T-helper 17 cell (primary cell): ENCODE results near the gene LGR5. TPM values are rescaled to one million over a fixed set of nuclear protein-coding genes. Genes with fewer than 3 reads are reported as not detected.

Source experiments
- ATAC-seq: fragments of 150-1000 bp; cut with Tn5 transposase; 2 replicates; pipeline ENCODE4 v1.10.0; 2021; ENCODE audit warnings: mild to moderate bottlenecking, moderate library complexity
- DNase-seq, 3 donors: peaks; one replicate each; pipeline versions ENCODE4 v3.0.0 to v3.0.0-alpha.2; 2020 to 2021
- H3K9me3 ChIP-seq: one replicate; pipeline ENCODE4 v1.7.0; 2013; ENCODE audit warnings: low read length, mild to moderate bottlenecking; ENCODE audit not compliant: control insufficient read depth, poor library complexity, severe bottlenecking
- H3K27ac Mint-ChIP-seq: one replicate; pipeline ENCODE4 v1.8.0; 2022; ENCODE audit warnings: mild to moderate bottlenecking, moderate library complexity, mixed read lengths
- H3K27me3 Mint-ChIP-seq: one replicate; pipeline ENCODE4 v1.8.0; 2022; ENCODE audit warnings: mixed read lengths
- H3K36me3 Mint-ChIP-seq: one replicate; pipeline ENCODE4 v1.8.0; 2022; ENCODE audit warnings: low read depth, mixed read lengths
- H3K4me1 Mint-ChIP-seq: one replicate; pipeline ENCODE4 v1.8.0; 2022; ENCODE audit warnings: mild to moderate bottlenecking, mixed read lengths
- H3K4me3 Mint-ChIP-seq: one replicate; pipeline ENCODE4 v1.8.0; 2022; ENCODE audit warnings: mild to moderate bottlenecking, moderate library complexity, mixed read lengths
- total RNA-seq, 4 donors: library from RNA in 2 of 4; stranded (reverse) in 2 of 4; gene quantifications; one replicate each; pipeline ENCODE4 v1.2.3 and lab custom pipeline; 2022 to 2026

The LGR5 gene
- total RNA-seq, 2 donors from 2014 or later = not detected

DNA sequence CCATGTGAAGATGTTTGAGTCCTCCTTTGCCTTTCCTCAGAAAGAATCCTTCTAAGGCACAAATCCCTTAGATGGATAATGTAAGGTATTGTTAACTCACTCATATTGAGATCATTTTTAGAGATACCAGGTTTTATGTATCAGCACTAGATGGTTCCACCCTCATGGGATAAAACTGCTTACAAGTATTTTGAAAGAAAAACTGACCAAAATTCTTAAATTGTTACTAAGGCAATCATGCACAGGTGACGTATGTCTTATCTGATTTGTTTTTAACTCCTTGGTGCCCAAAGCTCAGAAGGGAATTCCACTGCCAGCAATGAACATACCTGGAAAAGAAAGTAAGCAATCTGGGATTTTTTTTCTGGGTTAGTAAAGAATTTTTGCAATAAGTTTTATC, 145.6 kb downstream of the LGR5 start:
- no peak overlapping the region for H3K4me3 Mint-ChIP-seq
- no peaks in the 10 kb centered on the region for H3K9me3 ChIP-seq
- peaks cover 2% of the 10 kb centered on the region for H3K36me3 Mint-ChIP-seq
- ATAC-seq = no peak
- H3K27ac Mint-ChIP-seq = no peak overlapping the region
- DNase-seq = no peak
- H3K27me3 Mint-ChIP-seq = peaks cover 32% of the 10 kb centered on the region
- no peaks in the 10 kb centered on the region for H3K4me1 Mint-ChIP-seq

DNA sequence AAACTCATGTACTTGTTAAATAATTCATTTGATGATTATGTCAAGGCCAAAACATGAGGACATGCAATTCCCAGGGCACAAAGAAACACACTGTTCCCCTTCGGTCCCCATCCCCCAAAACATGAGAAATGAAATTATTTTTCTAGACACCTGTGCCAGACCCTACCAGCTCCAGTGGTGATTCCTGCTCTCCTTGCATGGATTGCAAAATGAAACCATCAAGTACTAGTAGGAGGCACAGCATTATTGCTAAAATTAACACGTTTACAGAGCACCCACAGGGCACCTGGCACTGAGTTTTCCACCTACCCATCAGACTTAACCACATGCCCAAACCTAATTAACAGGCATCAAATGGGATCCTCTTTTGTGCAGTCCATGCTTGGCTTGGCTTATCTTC, 147.4 kb downstream of the LGR5 start:
- H3K27me3 Mint-ChIP-seq = peaks cover 42% of the 10 kb centered on the region
- H3K9me3 ChIP-seq = no peaks in the 10 kb centered on the region
- no peak for ATAC-seq
- DNase-seq = no peak
- no peaks in the 10 kb centered on the region for H3K36me3 Mint-ChIP-seq
- H3K27ac Mint-ChIP-seq = no peak overlapping the region
- H3K4me3 Mint-ChIP-seq = no peak overlapping the region
- H3K4me1 Mint-ChIP-seq = no peaks in the 10 kb centered on the region

DNA sequence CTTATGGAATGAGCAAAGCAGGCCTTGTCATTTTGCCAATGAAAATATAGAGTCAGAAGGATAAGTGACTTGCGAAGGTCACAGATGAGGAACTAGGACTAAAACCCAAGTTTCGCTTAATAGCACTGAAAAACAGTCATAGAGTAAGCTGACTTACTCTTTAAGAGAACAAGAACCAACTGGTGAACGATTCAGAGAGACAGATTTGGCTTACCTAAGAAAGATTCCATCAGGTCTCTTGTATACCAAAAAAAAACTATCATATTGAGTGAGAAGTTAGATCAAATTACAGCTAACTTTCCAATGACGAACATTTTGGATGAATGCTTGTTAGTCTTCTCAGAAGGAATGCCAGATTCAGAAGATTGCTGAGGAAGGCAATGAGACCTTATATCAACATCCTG, 149.9 kb downstream of the LGR5 start:
- Mint-ChIP-seq H3K27me3 (peaks cover 67% of the 10 kb centered on the region), H3K36me3 (no peaks in the 10 kb centered on the region), H3K27ac (no peak overlapping the region), H3K4me3 (no peak overlapping the region), H3K4me1 (no peaks in the 10 kb centered on the region)
- ATAC-seq (no peak), DNase-seq (no peak)
- H3K9me3 ChIP-seq = no peaks in the 10 kb centered on the region

DNA sequence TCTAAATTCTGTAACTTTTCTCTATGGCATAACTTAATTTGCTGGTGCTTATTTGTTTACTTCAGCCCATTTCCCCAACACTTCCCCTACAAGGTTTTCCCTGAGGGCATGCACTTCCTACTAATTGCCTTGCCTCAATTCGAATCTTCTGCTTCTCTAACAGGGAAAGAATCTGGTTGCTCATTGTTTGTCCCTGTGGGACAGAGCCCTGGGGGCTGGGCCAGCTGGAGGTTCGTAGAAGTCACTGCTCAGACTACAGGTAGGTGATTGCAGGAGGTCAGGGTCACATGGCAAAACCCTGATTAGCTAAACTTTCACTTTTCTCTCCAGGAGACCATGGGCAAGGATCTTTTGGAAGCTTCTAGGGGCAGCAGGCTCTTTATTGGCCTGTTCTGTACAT, 152.0 kb downstream of the LGR5 start:
- Mint-ChIP-seq H3K36me3 (no peaks in the 10 kb centered on the region), H3K4me1 (no peaks in the 10 kb centered on the region), H3K4me3 (no peak overlapping the region), H3K27me3 (peaks cover 76% of the 10 kb centered on the region), H3K27ac (no peak overlapping the region)
- DNase-seq (no peak), ATAC-seq (no peak)
- no peaks in the 10 kb centered on the region for H3K9me3 ChIP-seq

DNA sequence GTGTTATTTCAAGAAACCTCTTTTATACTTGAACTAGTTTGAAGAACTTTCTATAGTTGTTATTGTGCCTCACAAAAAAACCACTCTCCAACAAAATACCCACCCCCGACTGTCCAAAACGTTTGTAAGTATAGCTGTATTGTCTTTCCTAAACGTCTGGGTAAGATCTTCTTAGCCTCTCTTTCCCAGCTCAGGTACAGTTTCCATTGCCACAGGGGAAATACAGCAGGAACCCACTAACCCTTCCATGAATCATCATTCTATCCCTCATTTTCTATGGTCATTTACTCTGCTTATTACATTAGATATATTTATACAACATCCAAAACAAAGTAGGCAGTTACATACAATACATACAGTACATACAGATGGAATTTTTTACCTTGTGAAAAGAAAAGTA, 153.2 kb downstream of the LGR5 start:
- DNase-seq (no peak), ATAC-seq (no peak)
- H3K27ac Mint-ChIP-seq = no peak overlapping the region
- H3K4me1 Mint-ChIP-seq = no peaks in the 10 kb centered on the region
- no peaks in the 10 kb centered on the region for H3K9me3 ChIP-seq
- peaks cover 73% of the 10 kb centered on the region for H3K27me3 Mint-ChIP-seq
- no peaks in the 10 kb centered on the region for H3K36me3 Mint-ChIP-seq
- no peak overlapping the region for H3K4me3 Mint-ChIP-seq

DNA sequence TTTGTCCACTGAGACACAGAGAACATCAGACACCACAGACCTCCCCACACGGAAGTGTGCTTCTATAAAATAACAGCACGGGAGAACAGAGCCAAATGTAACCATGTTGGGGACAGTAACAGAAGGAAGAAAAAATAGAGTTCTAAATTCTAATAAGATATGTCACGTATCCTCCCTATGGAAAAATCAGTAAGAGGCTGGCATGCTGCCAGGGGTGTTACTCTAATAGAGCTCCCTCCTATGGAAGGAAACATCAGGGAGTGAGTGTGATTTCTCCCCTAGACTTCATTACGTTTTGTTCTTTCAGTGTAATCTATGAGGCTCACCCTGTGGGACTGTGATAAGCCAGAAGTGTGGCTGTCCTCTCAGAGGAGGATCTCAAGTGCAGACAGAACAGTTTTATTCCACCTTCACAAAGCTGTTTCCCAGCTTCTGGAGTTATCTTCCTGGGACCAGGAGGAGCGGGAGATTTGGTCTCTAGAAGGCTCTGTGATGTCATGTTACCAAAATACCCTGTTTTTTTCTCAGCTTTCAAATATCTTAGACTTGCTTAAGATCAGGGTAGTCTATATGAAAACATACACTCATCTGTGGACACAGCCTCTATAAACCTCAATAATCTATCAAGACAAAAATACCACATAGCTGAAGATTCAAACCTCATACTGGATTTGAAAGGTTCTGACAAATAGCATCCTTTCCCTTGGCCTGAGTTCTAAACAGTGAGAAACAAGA, 154.8 kb downstream of the LGR5 start:
- Mint-ChIP-seq H3K27ac (no peak overlapping the region), H3K4me3 (no peak overlapping the region), H3K36me3 (no peaks in the 10 kb centered on the region), H3K4me1 (no peaks in the 10 kb centered on the region), H3K27me3 (peaks cover 65% of the 10 kb centered on the region)
- no peaks in the 10 kb centered on the region for H3K9me3 ChIP-seq
- ATAC-seq = no peak
- DNase-seq = no peak

DNA sequence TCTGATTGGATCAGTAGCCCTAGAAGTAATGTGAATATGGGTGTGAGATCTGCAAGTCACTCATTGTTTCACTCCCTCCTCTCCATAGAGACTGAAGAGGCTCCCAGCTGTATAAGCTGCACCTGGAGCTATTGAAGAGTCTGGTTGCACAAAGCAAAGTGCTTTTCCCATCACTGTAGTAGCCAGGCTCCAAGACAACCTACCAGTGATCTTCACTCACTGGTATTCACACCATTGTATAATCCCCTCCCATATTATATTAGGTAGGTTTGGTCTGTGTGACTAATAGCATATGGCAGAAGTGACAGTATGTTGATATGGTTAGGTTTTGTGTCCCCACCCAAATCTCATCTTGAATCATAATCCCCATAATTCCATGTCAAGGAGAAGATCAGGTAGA, 159.6 kb downstream of the LGR5 start:
- H3K9me3 ChIP-seq = no peaks in the 10 kb centered on the region
- H3K36me3 Mint-ChIP-seq = no peaks in the 10 kb centered on the region
- DNase-seq (no peak), ATAC-seq (no peak)
- no peak overlapping the region for H3K4me3 Mint-ChIP-seq
- no peak overlapping the region for H3K27ac Mint-ChIP-seq
- H3K27me3 Mint-ChIP-seq = peaks cover 26% of the 10 kb centered on the region
- H3K4me1 Mint-ChIP-seq = no peaks in the 10 kb centered on the region

DNA sequence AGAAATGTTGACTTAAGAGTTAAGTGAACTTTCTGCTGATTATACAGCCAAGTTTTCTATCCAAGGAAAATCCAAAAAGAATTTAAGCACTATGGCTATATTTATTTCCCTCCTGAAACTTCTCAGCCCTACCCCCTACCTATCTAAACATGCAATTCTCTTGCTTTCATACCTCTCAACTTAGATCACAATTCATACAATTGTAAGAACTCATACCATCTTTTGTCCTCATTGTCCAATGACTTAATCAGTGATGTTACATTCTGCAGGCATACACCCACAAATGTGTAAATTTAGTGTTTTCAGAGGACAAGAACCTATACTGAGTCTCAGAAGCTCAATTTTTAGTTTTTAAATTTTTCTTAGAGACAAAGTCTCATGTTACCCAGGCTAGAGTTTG, 161.9 kb downstream of the LGR5 start:
- H3K9me3 ChIP-seq = no peaks in the 10 kb centered on the region
- DNase-seq = no peak
- Mint-ChIP-seq H3K27ac (no peak overlapping the region), H3K36me3 (no peaks in the 10 kb centered on the region), H3K4me3 (no peak overlapping the region), H3K27me3 (peaks cover 13% of the 10 kb centered on the region), H3K4me1 (peaks cover 4% of the 10 kb centered on the region)
- no peak for ATAC-seq

DNA sequence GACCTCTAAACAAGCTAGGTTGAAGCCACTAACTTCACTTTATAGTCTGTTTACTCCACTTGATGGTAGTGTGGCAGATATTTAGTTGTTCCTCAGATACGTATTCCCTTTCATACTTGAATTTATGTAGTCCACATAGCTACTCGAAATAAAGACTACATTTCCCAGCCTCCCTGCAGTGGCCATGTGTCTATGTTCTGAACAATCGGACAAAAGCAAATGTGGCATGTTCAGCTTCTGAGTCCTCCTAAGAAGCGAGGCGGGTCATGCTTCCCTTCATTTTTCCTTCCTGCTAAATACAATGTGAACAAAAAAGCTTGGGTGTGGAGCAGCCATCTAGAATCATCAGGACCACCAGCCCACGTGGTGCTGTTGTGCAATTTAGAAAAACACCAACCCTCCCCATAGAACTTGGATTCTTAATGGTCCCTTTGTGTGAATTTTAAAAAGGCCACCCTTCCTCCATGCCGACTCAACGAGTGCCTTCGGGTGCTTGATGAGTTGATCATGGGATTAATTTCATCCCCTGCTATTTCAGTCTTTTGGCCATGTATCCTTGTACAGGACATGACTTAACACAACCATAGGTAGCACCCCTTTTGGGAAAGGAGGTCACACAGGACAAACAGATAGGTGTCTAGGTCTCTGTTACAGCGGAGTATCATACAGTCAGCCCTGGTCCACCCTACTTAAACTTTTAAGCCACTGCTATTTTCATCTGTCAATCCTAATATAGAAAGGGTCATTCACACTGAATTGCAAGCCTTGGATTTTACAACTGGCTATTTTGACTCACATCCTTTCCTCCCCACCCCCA, 163.4 kb downstream of the LGR5 start:
- peaks cover 7% of the 10 kb centered on the region for H3K27me3 Mint-ChIP-seq
- no peaks in the 10 kb centered on the region for H3K9me3 ChIP-seq
- peaks cover 3% of the 10 kb centered on the region for H3K36me3 Mint-ChIP-seq
- ATAC-seq (no peak), DNase-seq (no peak)
- no peak overlapping the region for H3K27ac Mint-ChIP-seq
- no peak overlapping the region for H3K4me3 Mint-ChIP-seq
- peaks cover 4% of the 10 kb centered on the region for H3K4me1 Mint-ChIP-seq

DNA sequence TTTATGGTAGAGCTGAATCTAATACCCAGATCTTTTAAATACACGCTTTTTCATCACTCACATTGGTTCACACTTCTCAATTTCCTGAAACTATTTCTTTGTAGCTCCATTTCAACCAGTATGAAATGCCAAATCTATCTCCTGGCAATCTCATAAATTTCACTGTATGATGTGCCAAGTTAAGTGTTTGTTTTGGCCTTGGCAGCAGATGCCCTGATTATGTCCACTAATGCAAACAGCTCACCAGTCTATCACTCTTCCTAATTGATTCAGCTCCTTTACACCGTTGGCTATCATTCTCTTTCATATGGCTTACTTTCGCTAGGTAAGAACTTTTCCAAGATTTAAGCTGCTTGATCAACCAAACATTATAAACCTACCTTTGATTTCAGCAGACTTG, 165.4 kb downstream of the LGR5 start:
- Mint-ChIP-seq H3K4me1 (peaks cover 4% of the 10 kb centered on the region), H3K27me3 (peaks cover 7% of the 10 kb centered on the region), H3K4me3 (peak overlapping the region; percentile 19), H3K36me3 (peaks cover 7% of the 10 kb centered on the region), H3K27ac (peak overlapping the region; percentile 29)
- H3K9me3 ChIP-seq = no peaks in the 10 kb centered on the region
- DNase-seq (no peak), ATAC-seq (no peak)

DNA sequence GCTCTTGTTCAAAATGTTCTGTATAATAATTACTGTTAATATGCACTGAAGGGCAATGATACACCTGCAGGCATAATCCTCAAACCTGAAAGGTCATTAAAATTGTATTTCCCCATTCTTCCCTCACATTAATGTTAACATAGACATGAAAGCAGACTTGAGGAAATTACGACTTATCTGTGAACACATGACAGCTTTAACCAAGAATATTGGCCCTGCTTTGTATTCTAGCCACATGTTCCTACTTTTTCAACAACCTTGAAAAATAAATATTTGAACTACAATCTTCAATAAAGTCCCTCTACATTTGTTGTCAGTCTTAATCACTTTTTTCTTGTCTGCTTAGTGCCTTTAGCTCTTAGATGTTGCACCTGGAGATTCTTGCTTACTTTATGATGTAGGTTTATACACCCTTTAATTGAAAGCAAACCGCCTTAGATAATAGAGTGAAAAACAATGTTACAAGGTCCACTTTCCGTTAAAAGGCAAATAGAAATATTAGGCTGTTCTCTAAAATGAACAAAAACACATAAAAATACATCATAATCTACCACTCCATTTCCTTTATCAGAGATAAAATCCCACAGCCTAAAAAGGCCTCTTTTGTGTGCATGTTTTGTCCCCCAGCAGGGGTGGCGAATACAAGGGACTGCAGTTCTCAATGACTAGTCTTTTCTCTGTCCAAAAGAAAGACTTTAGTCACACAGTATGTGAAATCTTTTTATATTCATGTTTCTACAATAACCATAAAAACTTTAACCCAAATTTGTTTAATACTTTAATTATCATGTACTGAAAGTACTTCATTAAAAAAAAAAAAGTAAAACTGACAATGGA, 168.1 kb downstream of the LGR5 start:
- Mint-ChIP-seq H3K36me3 (peaks cover 10% of the 10 kb centered on the region), H3K4me1 (peaks cover 10% of the 10 kb centered on the region), H3K27me3 (no peaks in the 10 kb centered on the region), H3K4me3 (no peak overlapping the region), H3K27ac (peak overlapping the region; percentile 6)
- DNase-seq (no peak), ATAC-seq (no peak)
- no peaks in the 10 kb centered on the region for H3K9me3 ChIP-seq

DNA sequence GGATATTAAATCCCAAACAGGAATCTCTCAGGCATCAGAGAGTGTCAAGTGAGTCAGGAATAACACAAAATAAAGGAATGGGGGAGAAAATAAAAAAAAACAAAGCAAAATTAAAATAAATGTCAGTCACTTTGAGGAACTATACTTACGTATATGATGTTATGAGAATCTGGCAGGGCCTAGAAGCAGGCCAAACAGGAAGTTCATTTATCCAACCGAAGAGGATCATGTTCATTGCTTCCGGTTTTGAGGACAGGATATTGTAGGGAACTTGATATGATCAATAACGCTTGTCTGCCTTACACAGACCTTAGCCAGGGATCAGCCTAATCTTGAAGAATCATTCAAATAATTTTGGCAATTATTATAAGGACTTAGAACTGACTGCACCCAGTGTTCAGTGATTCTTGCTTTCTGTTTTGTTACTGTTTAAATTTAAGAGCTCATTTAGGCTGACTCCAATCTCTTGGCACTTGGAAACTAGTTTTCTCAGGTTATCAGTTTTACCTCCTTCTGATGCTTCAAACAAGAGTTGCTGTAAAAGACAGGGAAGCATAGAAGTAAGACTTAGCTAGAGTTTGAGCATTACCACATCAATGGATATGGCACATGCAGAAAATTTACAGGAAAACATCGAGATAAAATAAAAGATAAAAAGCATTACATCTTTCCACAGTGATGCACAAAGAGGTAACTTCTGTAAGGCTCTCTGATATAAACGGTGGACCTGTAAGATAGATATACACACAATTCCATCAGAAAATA, 170.6 kb downstream of the LGR5 start:
- Mint-ChIP-seq H3K4me1 (peaks cover 11% of the 10 kb centered on the region), H3K36me3 (peaks cover 15% of the 10 kb centered on the region), H3K27me3 (no peaks in the 10 kb centered on the region), H3K4me3 (no peak overlapping the region), H3K27ac (peak overlapping the region; percentile 91)
- ATAC-seq (peak; percentile 52), DNase-seq (no peak)
- no peaks in the 10 kb centered on the region for H3K9me3 ChIP-seq

DNA sequence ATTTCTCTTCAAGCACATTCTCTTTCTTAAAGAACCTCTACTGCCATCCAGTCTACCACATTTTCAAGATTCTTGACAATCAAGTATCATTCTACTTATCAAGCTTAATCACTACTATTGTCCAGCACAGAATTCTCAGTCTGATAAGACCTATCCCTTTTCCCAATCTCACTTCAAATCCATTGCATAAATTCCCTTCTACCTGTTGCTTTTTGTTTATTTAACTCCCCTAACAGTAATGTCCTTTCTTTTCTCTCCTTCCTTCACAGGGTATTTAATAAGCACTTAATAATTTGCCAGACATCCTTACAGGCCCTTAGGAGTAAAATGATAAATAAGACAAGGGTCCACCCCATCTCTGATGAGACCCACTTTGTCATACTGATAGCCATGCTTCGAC, 182.3 kb downstream of the LGR5 start:
- no peaks in the 10 kb centered on the region for H3K9me3 ChIP-seq
- Mint-ChIP-seq H3K36me3 (peaks cover 22% of the 10 kb centered on the region), H3K4me1 (peaks cover 26% of the 10 kb centered on the region), H3K27me3 (no peaks in the 10 kb centered on the region), H3K4me3 (no peak overlapping the region), H3K27ac (peak overlapping the region; percentile 88)
- ATAC-seq = no peak
- DNase-seq = no peak
